ENCODE results near the gene RNF223.

DNA sequence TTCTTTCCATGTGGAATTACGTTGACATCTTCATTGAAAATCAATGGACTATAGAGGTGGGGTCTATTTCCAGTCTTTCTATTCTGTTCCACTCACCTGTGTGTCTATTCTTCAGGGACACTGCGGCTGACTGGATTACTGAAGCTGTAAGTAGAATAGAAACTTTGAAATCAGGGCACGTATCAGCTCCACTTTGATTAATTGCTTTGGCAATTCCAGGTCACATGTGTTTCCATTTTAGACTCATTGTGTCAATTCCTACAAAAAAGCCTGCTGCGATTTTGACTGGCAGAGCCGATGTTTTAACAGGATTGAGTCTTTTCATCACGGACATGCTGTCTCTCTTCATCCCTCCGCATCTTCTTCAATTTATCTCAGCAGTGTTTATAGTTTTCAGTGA, 20.9 kb upstream of the RNF223 start:
- TF ChIP-seq POLR2A (IDR thresholded peaks at IDR 0.05; ENCODE audit: extremely low read depth, insufficient read length): no peak
- TF ChIP-seq CTCF (IDR thresholded peaks at IDR 0.05; ENCODE audit: low read depth, low read length): no peak
- TF ChIP-seq, protein P1, sequence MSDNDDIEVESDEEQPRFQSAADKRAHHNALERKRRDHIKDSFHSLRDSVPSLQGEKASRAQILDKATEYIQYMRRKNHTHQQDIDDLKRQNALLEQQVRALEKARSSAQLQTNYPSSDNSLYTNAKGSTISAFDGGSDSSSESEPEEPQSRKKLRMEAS (IDR thresholded peaks at IDR 0.05; ENCODE audit: low read depth, low read length): no peak

All from NB4 (cell line).